NCI-H1694 treated with DMSO at 0.1 percent for 48 hours (cell line): Measurements from ENCODE around the gene NUP155.
"Not testable (repeated sequence)": the region's sequence is repeated elsewhere in the genome, so short reads cannot be mapped to it uniquely, and the experiment has no call there.

Experiments used
- DNase-seq: peaks from one replicate; lab custom pipeline; 2025; lab: John Stamatoyannopoulos, UW

The NUP155 gene

GRCh38 chr5:37370864-37371726, at the start of gene NUP155:
NUP155 (minus strand) TSS chr5:37371106; CDS start chr5:37370977, 129 bp downstream.
- peak; percentile 97 for DNase-seq

- no peak for DNase-seq
These were observed 46.4 kb upstream of the NUP155 start for GRCh38 chr5:37417347-37417746.

- DNase-seq: not testable (repeated sequence)
These were observed 44.5 kb upstream of the NUP155 start for GRCh38 chr5:37415456-37415855.

- no peak for DNase-seq
These were observed 41.6 kb upstream of the NUP155 start for GRCh38 chr5:37412515-37412914.

- no peak for DNase-seq
These were observed 29.6 kb upstream of the NUP155 start for GRCh38 chr5:37400501-37400900.

GRCh38 chr5:37396352-37396751, 25.4 kb upstream of the NUP155 start:
- DNase-seq: no peak

GRCh38 chr5:37391591-37391990, 20.7 kb upstream of the NUP155 start:
- DNase-seq: no peak

- DNase-seq: peak; percentile 89
These were observed 8.3 kb upstream of the NUP155 start, which contains the start of gene WDR70 for GRCh38 chr5:37379100-37379628. WDR70 (plus strand) TSS chr5:37379318; CDS start chr5:37379368, 50 bp downstream.

- not testable (repeated sequence) for DNase-seq
These were observed 7.2 kb upstream of the NUP155 start for GRCh38 chr5:37378066-37378465.

GRCh38 chr5:37375091-37375490, 4.2 kb upstream of the NUP155 start:
- DNase-seq: no peak

GRCh38 chr5:37370550-37370863, 399 bp downstream of the NUP155 start:
- DNase-seq: no peak

- no peak for DNase-seq
These were observed 15.7 kb downstream of the NUP155 start for GRCh38 chr5:37355161-37355560.

GRCh38 chr5:37342741-37343140, 28.2 kb downstream of the NUP155 start:
- not testable (repeated sequence) for DNase-seq

- DNase-seq: not testable (repeated sequence)
These were observed 36.2 kb downstream of the NUP155 start for GRCh38 chr5:37334754-37335153.

GRCh38 chr5:37326536-37326935, 44.4 kb downstream of the NUP155 start:
- DNase-seq: no peak

- DNase-seq: no peak
These were observed 47.3 kb downstream of the NUP155 start for GRCh38 chr5:37323607-37324006.

GRCh38 chr5:37319037-37319782, 51.7 kb downstream of the NUP155 start:
- no peak for DNase-seq

- no peak for DNase-seq
These were observed 54.9 kb downstream of the NUP155 start for GRCh38 chr5:37316027-37316426.

GRCh38 chr5:37310360-37310759, 60.5 kb downstream of the NUP155 start:
- no peak for DNase-seq

- DNase-seq: no peak
These were observed 62.1 kb downstream of the NUP155 start for GRCh38 chr5:37308793-37309192.

- no peak for DNase-seq
These were observed 66.0 kb downstream of the NUP155 start for GRCh38 chr5:37304888-37305287.

- DNase-seq: not testable (repeated sequence)
These were observed 74.6 kb downstream of the NUP155 start for GRCh38 chr5:37296313-37296712.
